NCI-H2196 (cell line): ENCODE results near the gene TMEM123.
A peak's percentile ranks its signal among the peaks of the same experiment; 100 is the strongest.
"Not testable (repeated sequence)": the region's sequence is repeated elsewhere in the genome, so short reads cannot be mapped to it uniquely, and the experiment has no call there.

Experiments used
- DNase-seq: peaks from one replicate; lab custom pipeline; 2025; ENCODE audit not compliant: unreplicated experiment; lab: John Stamatoyannopoulos, UW

TMEM123 gene

DNA sequence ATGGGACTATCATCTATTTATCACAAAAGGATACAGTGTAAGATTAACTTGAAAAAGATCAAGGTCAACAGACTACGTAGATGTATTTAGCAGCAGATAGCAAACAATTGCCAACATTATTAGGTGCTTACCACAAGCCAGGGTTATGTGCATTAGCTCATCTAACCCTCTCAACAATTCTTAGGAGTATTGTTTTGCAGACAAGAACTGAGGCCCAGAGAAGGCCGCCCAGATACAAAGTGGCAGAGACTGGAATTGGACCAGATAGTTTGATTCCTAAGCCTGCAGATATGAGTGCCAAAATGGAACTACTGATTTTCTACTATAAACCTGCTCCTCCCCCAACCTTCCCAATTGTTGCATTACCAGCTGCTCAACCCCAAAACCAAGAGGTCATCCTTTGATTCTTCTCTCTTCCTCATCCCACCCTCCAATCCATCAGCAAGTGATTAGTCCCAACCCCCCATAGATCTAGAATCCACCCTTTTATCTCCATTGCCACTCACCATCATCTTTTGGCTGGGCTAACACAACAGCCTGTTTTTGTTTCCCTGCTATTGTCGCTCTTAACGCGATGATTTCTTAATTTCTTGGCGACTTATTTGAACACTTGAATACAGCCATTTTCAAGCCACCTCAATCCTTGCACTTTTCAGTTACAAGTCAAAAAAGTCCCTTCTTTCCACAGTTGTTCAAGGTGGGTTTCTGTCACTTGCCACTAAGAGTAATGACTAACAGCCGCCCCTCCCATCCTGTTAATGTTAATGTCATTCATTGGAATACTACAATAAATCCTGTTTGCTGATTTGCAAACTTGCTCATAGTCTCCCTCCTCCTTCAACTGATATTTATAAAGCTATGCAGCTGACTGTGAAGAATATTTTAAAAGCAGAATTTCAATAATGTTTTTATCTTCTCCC lies 2.7 kb downstream of the TMEM123 start:
- no peak for DNase-seq

GRCh38 chr11:102448869-102449224 lies 3.7 kb downstream of the TMEM123 start:
- DNase-seq: no peak

DNA sequence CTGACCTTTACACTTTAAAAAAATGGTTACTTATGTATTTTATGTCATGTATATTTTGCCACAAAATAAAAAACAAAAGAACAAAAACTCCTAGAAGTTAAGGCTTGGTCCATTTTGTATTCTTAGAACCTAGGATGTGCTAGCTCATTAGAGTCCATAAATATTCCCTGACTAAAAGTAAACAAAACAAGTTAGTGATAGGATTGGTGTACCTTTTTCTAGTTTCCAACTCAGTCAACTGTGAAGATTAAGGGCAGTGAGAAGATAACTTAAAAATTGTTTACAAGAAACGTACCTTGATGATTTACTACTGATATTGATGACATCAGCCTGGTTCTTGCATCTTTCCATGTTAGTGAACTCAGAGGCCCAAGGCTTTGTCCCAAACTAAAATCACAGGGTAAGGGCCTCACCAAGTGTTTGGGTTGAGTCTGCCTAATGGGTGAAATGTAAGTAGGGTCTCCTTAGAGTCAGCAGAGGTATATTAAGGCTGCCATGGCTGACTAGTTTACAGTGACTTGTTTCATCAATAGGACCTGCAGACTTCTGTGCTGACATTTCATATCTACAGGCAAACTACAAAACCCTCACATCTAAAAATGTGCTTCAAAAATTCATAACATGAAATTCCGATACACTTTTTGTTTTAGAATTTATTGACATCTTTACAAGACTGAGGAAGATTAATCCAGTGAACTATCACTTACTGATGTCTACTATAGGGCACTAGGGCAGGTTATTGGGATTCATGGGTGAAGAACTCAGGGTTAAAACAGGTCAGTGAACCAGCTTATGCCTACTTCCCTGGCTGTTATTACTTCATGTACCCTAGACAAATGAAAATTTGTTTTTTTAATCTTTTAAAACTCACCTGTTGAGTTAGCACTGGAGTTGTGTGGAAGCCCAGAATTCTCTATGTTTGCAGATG lies 4.4 kb downstream of the TMEM123 start:
- DNase-seq: no peak

GRCh38 chr11:102447193-102447592 lies 5.4 kb downstream of the TMEM123 start:
- no peak for DNase-seq

DNA sequence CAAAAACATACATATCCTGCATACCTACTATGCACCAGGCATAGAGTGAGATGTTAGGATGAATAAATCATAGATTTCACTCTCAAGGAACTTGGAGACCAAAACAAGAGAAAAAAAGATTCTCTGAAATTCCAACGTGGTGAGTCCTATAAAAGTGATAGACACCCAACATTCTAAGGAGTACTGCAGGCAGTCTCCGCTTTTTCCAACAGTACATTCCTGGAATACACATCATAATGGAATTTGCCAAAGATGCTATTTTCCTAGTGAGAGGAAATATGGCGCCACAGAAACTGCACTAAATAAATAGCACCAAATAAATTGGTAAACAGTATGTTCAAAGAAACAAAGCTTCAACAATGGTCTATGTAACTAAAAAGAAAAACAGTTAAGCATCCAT lies 6.0 kb downstream of the TMEM123 start:
- DNase-seq: no peak

- not testable (repeated sequence) for DNase-seq
Observed at GRCh38 chr11:102444693-102445092, 7.9 kb downstream of the TMEM123 start.

- DNase-seq: not testable (repeated sequence)
Observed at GRCh38 chr11:102444142-102444541, 8.4 kb downstream of the TMEM123 start.

- not testable (repeated sequence) for DNase-seq
Observed at GRCh38 chr11:102439063-102439363, 13.6 kb downstream of the TMEM123 start.

DNA sequence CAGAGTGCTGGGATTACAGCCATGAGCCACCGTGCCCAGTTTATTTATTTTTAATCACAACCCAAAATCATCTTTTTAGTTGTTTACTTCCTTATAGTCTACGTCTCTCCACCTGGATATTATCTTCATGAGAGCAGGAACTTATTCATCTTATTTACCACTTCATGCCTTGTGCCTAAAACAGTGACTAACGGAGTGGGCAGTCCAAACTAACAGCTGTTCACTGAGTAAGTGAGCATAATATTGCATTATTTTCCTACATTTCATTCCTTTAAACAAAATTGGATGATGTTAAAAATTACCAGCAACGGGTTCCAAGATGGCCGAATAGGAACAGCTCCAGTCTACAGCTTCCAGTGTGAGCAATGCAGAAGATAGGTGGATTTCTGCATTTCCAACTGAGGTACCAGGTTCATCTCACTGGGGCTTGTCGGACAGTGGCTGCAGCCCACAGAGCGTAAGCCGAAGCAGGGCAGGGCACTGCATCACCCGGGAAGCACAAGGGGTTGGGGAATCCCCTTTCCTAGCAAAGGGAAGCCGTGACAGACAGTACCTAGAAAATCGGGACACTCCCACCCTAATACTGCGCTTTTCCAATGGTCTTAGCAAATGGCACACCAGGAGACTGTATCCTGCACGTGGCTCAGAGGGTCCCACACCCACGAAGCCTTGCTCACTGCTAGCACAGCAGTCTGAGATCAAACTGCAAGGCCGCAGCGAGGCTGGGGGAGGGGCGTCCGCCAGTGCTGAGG lies 14.1 kb downstream of the TMEM123 start:
- no peak for DNase-seq

- DNase-seq: no peak
Observed at GRCh38 chr11:102437727-102438126, 14.8 kb downstream of the TMEM123 start.

DNA sequence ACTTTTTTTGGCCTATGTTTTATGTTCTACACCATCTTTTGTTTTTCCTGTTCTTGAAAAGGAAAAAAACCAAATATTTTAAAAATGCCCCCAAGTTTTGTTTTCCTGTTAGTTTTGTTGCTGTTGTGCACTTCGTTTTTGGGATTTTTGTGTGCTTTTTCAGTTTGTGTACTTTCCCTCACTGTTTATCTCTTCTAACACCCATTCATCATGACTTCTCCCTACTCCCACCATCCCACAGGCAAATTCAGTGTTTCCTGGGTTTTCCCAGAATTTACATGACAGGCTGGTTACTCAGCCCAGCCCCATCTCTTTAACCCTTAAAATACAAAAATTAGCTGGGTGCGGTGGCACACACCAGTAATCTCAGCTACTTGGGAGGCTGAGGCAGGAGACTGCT lies 15.6 kb downstream of the TMEM123 start:
- no peak for DNase-seq

DNA sequence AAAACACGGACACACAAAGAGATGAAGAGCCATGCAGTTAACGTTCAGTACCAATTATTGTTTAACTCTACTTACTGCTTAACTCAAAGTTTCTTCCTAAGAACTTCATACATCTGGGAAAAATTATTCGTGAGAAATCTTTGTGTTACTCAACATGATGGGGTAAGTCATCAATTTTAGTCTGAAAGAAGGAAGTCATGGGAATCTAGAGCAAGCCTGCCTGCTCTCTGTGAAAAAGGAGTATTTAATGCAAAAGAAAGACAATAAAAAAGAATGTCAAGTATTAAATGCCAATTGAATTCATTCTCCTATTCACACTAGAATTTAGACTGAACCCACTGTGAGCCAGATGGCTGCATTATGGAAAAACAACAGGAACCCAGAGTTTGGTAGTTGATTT lies 16.0 kb downstream of the TMEM123 start:
- no peak for DNase-seq

DNA sequence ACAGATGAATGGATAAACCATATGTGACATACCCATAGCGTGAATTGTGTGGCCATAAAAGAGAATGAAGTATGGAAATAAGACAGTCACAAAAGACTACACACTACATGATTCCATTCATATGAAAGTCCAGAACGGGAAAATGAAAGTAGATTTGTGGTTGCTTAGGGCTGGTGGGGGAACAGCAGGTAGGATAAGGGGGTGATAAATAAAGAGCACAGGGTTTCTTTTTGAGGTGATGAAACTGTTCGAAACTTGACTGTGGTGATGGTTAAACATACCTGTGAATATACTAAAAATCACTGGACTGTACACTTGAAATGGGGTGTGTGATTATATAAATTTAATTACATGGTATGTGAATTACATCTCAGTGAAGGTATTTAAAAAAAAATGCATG lies 16.9 kb downstream of the TMEM123 start:
- DNase-seq: no peak

DNA sequence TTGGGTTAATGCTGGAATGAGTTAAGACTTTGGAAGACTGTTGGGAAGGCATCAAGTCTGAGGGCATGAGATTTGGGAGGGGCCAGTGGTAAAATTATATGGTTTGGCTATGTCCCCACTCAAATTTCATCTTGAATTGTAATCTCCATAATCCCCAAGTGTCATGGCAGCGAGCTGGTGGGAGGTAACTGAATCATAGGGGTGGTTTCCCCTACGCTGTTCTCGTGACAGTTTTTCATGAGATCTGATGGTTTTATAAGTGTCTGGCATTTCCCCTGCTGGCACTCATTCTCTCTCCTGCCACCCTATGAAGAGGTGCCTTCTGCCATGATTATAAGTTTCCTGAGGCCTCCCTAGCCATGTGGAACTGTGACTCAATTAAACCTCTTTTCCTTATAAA lies 19.0 kb downstream of the TMEM123 start:
- not testable (repeated sequence) for DNase-seq

- DNase-seq: not testable (repeated sequence)
Observed at GRCh38 chr11:102432560-102432959, 20.0 kb downstream of the TMEM123 start.

- no peak for DNase-seq
Observed at GRCh38 chr11:102431404-102431803, 21.2 kb downstream of the TMEM123 start.

- peak; percentile 18 for DNase-seq
Observed at GRCh38 chr11:102430158-102430836, 22.3 kb downstream of the TMEM123 start.

GRCh38 chr11:102429691-102430090 lies 22.9 kb downstream of the TMEM123 start:
- DNase-seq: no peak

- no peak for DNase-seq
Observed at GRCh38 chr11:102429226-102429625, 23.3 kb downstream of the TMEM123 start.

GRCh38 chr11:102428696-102429095 lies 23.9 kb downstream of the TMEM123 start:
- no peak for DNase-seq

DNA sequence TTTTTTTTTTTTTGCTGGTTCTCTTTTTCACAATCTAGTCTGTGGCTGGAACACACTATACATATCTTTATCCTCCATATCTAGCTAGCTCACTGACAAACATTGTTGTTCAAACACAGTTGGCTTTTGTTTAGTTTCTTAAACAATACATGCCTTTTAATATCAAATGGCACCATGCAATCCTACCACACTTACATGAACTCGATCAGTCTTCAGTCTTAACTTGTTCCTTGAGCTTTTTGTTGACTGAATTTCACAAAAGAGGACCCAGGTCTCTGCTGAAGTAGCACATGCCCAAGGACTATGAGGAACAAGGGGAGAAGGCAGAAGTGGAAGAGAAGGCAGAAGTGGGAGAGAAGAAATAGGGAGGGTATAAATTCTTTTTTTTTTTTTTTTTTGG lies 25.5 kb downstream of the TMEM123 start:
- no peak for DNase-seq
